HG02798 (cell line): Measurements from ENCODE around the gene PPIP5K1.
"Not testable (repeated sequence)": the region's sequence is repeated elsewhere in the genome, so short reads cannot be mapped to it uniquely, and the experiment has no call there.

ENCODE experiments used
- ATAC-seq: cut with Tn5 transposase; IDR thresholded peaks from one replicate; pipeline ENCODE4 v1.9.1; 2021; ENCODE audit warnings: mild to moderate bottlenecking; ENCODE audit not compliant: unreplicated experiment, poor library complexity

The PPIP5K1 gene

DNA sequence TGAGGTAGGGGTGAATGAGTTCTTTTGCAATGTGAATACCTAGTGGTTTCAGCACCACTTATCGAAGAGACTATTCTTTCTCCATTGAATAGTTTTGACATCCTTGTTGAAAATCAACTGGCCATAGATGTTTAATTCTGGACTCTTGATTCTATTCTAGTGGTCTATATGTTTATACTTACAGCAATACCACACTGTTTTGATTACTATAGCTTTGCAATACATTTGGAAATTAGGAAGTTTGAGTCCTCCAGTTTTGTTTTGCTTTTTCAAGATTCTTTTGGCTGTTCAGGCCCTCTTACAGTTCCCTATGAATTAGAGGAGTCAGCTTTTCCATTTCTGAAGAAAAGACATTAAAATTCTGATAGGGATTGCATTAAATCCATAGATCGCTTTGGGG lies 42.5 kb downstream of the PPIP5K1 start:
- ATAC-seq = no peak

GRCh38 chr15:43545426-43545825 lies 44.6 kb downstream of the PPIP5K1 start:
- no peak for ATAC-seq

DNA sequence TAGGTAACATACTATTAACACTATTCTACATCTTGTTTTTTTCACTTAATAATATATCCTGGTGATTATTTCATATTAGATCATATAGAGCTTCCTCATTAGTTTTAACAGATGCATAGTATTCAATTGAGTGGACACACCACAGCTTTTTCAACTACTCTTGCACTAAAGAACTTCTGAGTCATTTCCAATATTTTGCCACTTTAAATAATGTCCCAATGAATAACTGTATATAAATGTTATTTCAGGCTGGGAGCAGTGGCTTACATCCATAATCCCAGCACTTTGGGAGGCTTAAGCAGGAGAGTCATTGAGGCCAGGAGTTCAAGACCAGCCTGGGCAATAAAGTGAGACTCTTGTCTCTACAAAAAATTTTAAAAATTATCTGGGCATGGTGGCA lies 45.7 kb downstream of the PPIP5K1 start:
- ATAC-seq = no peak

GRCh38 chr15:43541785-43542184 lies 48.2 kb downstream of the PPIP5K1 start:
- ATAC-seq = no peak

- ATAC-seq = no peak
Observed at GRCh38 chr15:43538091-43538490, 51.9 kb downstream of the PPIP5K1 start.

DNA sequence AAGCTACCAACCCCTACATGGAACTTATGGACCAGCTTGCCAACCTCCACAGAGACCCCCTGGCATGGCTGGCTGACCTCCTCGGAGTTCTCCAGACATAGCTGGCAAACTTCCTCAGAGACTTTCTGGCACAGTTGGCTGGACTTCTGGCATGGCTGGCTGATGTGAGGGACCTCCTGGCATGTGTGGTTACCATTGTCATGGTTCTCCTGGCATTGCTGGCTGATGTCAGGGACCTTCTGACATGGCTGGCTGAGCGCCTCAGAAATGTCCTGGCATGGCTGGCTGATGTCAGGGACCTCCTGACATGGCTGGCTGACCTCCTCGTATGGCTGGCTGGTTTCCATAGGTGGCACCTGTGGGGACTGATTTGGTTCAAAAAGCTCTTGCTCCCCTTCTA lies 55.1 kb downstream of the PPIP5K1 start:
- no peak for ATAC-seq

DNA sequence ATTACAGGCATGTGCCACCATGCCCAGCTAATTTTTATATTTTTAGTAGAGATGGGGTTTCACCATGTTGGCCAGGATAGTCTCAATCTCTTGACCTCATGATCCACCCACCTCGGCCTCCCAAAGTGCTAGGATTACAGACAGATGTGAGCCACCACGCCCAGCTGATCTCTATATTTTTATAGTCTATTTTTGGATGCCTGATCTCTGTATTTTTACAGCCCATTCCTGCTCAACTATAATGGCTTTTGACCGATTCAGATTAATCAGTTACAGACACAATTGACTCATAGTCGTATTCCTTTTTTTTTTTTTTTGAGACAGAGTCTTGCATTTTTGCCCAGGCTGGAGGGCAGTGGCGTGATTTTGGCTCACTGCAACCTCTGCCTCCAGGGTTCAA lies 57.2 kb downstream of the PPIP5K1 start:
- not testable (repeated sequence) for ATAC-seq

DNA sequence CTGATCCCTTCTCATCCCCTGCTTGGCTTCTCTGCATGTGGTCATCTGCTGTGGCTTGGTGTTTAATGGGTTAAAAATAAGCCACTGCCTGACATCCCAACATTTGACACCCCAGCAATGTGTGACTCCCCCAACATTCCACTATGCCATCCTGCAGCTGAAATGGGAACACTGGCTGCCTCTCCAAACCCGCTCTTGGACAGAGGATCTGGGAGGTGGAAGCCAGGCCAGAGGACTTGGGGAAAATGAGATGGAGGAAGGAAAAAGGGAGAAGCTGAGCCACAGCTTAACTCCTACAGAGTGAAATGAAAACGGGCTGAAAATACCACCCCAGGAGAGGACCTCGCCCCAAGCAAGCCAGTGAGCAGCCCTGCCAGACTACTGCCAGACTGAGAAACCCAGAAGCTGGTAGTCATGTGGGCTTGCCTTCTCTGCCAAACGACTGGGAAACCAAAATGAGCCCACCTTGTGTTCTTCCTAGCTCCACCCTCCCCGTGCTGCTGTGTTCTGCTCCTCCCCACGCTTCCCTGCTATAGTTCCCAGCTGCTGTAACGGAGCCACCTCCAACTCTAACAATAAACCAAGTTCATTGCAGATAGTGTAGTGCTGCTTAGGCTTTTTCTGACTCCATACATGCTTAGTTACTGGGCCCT lies 58.9 kb downstream of the PPIP5K1 start:
- ATAC-seq = no peak

DNA sequence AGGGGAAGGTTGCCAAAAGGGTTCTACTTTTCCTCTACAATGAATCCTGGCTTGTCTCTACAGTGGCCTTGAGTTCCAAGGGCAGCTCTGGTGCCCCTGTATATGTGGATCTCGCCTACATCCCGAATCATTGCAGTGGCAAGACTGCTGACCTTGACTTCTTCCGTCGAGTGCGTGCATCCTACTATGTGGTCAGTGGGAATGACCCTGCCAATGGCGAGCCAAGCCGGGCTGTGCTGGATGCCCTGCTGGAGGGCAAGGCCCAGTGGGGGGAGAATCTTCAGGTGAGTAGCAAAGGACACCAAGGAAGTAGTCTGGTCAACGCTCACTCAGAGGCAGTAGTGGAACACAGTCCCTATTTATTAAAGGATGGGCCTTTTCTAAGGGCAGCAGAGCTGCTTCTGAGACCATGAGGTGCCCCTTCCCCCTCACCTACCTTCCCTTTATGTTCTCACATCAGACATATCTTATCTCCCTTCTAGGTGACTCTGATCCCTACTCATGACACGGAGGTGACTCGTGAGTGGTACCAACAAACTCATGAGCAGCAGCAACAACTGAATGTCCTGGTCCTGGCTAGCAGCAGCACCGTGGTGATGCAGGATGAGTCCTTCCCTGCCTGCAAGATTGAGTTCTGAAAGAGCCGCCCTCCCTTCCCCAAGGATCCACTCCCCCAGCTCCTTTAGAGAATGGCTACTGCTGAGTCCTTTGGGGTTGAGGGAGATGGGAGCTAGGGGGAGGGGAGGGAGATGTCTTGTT lies 60.2 kb downstream of the PPIP5K1 start:
- ATAC-seq = no peak

DNA sequence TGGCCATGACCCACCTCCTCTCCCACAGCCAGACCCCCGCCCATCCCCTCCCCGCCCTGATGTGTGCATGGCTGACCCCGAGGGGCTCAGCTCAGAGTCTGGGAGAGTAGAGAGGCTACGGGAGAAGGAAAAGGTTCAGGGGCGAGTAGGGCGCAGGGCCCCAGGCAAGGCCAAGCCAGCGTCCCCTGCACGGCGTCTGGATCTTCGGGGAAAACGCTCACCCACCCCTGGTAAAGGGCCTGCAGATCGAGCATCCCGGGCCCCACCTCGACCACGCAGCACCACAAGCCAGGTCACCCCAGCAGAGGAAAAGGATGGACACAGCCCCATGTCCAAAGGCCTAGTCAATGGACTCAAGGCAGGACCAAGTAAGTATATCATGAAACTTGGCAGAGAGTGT lies 60.9 kb downstream of the PPIP5K1 start:
- ATAC-seq = no peak

DNA sequence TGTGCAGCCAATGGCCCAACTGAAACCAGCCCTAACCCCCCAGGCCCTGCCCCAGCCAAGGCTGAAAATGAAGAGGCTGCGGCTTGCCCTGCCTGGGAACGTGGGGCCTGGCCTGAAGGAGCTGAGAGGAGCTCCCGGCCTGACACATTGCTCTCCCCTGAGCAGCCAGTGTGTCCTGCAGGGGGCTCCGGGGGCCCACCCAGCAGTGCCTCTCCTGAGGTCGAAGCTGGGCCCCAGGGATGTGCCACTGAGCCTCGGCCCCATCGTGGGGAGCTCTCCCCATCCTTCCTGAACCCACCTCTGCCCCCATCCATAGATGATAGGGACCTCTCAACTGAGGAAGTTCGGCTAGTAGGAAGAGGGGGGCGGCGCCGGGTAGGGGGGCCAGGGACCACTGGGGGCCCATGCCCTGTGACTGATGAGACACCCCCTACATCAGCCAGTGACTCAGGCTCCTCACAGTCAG lies 61.4 kb downstream of the PPIP5K1 start:
- ATAC-seq = no peak

GRCh38 chr15:43527802-43528541 lies 62.0 kb downstream of the PPIP5K1 start:
- ATAC-seq = no peak

DNA sequence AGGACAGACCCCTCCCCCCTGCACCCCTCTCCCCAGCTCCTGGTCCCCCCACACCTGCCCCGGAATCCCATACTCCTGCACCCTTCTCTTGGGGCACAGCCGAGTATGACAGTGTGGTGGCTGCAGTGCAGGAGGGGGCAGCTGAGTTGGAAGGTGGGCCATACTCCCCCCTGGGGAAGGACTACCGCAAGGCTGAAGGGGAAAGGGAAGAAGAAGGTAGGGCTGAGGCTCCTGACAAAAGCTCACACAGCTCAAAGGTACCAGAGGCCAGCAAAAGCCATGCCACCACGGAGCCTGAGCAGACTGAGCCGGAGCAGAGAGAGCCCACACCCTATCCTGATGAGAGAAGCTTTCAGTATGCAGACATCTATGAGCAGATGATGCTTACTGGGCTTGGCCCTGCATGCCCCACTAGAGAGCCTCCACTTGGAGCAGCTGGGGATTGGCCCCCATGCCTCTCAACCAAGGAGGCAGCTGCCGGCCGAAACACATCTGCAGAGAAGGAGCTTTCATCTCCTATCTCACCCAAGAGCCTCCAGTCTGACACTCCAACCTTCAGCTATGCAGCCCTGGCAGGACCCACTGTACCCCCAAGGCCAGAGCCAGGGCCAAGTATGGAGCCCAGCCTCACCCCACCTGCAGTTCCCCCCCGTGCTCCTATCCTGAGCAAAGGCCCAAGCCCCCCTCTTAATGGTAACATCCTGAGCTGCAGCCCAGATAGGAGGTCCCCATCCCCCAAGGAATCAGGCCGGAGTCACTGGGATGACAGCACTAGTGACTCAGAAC lies 62.8 kb downstream of the PPIP5K1 start:
- no peak for ATAC-seq

DNA sequence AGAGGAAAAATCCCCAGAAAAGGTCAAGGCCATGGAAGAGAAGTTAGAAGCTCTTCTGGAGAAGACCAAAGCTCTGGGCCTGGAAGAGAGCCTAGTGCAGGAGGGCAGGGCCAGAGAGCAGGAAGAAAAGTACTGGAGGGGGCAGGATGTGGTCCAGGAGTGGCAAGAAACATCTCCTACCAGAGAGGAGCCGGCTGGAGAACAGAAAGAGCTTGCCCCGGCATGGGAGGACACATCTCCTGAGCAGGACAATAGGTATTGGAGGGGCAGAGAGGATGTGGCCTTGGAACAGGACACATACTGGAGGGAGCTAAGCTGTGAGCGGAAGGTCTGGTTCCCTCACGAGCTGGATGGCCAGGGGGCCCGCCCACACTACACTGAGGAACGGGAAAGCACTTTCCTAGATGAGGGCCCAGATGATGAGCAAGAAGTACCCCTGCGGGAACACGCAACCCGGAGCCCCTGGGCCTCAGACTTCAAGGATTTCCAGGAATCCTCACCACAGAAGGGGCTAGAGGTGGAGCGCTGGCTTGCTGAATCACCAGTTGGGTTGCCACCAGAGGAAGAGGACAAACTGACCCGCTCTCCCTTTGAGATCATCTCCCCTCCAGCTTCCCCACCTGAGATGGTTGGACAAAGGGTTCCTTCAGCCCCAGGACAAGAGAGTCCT lies 63.6 kb downstream of the PPIP5K1 start:
- ATAC-seq = no peak

DNA sequence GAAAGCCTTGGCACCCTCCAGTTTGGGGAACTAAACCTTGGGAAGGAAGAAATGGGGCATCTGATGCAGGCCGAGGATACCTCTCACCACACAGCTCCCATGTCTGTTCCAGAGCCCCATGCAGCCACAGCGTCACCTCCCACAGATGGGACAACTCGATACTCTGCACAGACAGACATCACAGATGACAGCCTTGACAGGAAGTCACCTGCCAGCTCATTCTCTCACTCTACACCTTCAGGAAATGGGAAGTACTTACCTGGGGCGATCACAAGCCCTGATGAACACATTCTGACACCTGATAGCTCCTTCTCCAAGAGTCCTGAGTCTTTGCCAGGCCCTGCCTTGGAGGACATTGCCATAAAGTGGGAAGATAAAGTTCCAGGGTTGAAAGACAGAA lies 64.9 kb downstream of the PPIP5K1 start:
- no peak for ATAC-seq

DNA sequence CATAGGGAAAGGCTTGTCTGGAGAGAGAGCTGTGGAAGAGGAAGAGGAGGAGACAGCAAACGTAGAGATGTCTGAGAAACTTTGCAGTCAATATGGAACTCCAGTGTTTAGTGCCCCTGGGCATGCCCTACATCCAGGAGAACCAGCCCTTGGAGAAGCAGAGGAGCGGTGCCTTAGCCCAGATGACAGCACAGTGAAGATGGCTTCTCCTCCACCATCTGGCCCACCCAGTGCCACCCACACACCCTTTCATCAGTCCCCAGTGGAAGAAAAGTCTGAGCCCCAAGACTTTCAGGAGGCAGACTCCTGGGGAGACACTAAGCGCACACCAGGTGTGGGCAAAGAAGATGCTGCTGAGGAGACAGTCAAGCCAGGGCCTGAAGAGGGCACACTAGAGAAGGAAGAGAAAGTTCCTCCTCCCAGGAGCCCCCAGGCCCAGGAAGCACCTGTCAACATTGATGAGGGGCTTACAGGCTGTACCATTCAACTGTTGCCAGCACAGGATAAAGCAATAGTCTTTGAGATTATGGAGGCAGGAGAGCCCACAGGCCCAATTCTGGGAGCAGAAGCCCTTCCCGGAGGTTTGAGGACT lies 65.7 kb downstream of the PPIP5K1 start:
- no peak for ATAC-seq

- ATAC-seq = no peak
Observed at GRCh38 chr15:43523646-43524045, 66.4 kb downstream of the PPIP5K1 start.

- ATAC-seq = no peak
Observed at GRCh38 chr15:43522247-43522646, 67.8 kb downstream of the PPIP5K1 start.

DNA sequence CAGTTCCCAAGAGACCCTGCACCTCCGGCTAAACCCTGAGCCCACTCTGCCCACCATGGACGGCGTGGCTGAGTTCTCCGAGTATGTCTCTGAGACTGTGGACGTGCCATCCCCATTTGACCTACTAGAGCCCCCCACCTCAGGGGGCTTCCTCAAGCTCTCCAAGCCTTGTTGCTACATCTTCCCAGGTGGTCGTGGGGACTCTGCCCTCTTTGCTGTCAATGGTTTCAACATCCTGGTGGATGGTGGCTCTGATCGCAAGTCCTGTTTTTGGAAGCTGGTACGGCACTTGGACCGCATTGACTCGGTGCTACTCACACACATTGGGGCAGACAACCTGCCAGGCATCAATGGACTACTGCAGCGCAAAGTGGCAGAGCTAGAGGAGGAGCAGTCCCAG lies 68.6 kb downstream of the PPIP5K1 start:
- ATAC-seq = no peak

- no peak for ATAC-seq
Observed at GRCh38 chr15:43520138-43520537, 69.9 kb downstream of the PPIP5K1 start.
